Astrocyte of the cerebellum (primary cell): ENCODE results near the gene CDKAL1.
"Not testable (repeated sequence)": the region's sequence is repeated elsewhere in the genome, so short reads cannot be mapped to it uniquely, and the experiment has no call there.

Experiments used
- DNase-seq: peaks from one replicate; pipeline ENCODE4 v3.0.0-alpha.2; 2011; ENCODE audit warnings: low read depth
- H3K4me3 ChIP-seq: 2 replicates; pipeline ENCODE4 v1.5.1; 2011; ENCODE audit warnings: mild to moderate bottlenecking, low read depth, low read length, moderate library complexity
- in situ Hi-C: cut with HindIII; loops from 2 replicates; pipeline ENCODE4 v1.10.0; 2017; ENCODE audit warnings: low sequenced_read_pairs
- TF ChIP-seq, protein P1 (sequence below): IDR thresholded peaks from 2 replicates; pipeline ENCODE4 v1.5.1; 2012; ENCODE audit warnings: low read length, low read depth, moderate library complexity, mild to moderate bottlenecking; ENCODE audit errors: missing control alignments

Gene CDKAL1

DNA sequence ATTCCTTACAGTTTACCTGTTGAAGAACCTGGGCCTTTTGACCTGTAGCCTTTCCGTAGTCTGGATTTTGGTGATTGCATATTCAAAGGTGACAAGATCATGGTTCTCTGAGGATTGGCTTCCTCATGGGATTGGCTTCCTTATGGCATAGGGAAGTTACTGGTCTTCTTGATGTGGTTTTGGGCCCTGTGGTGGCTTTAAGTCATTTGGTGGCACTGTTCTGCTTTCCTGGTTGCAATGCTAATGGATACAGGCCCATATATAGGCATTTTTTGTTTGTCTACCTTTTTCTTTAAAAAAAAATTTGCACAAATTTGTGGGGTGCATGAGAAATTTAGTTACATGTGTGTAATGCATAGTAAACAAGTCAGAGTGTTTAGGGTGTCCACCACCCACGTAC, 185.7 kb downstream of the CDKAL1 start:
- H3K4me3 ChIP-seq: no peak overlapping the region
- DNase-seq: no peak
- in situ Hi-C loops: loop anchor here (5.0 kb wide), 1 partner anchor 73 kb away; no protein-coding TSS in a partner anchor
- TF ChIP-seq, protein P1, sequence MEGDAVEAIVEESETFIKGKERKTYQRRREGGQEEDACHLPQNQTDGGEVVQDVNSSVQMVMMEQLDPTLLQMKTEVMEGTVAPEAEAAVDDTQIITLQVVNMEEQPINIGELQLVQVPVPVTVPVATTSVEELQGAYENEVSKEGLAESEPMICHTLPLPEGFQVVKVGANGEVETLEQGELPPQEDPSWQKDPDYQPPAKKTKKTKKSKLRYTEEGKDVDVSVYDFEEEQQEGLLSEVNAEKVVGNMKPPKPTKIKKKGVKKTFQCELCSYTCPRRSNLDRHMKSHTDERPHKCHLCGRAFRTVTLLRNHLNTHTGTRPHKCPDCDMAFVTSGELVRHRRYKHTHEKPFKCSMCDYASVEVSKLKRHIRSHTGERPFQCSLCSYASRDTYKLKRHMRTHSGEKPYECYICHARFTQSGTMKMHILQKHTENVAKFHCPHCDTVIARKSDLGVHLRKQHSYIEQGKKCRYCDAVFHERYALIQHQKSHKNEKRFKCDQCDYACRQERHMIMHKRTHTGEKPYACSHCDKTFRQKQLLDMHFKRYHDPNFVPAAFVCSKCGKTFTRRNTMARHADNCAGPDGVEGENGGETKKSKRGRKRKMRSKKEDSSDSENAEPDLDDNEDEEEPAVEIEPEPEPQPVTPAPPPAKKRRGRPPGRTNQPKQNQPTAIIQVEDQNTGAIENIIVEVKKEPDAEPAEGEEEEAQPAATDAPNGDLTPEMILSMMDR: no peak

DNA sequence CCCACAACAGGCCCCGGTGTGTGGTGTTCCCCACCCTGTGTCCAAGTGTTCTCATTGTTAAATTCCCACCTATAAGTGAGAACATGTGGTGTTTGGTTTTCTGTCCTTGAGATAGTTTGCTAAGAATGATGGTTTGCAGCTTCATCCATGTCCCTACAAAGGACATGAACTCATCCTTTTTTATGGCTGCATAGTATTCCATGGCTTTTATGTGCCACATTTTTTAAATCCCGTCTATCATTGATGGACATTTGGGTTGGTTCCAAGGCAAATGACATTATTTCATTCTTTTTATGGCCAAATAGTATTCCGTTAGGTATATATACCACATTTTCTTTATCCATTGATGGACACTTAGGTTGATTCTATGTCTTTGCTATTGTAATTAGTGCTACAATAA, 186.9 kb downstream of the CDKAL1 start:
- H3K4me3 ChIP-seq, in situ Hi-C loops, DNase-seq: not testable (repeated sequence)

DNA sequence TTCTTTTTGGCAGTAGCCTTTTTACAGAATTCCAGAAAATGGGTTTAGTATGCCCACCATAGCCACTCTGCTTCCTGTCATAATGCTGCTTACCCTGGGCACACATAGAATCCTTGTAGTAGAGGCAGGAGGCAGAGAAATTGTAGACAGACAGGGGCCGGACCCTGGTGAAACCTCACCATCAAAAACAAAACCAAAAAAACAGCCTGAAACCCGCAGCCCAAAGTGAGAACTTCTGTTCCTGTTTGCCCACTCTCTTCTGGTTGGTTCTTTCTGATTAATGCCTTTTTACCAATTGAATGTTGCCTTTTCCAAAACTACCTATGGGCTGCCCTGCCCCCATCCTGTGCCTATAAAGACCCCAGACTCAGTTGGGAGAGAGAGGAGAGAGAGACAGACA, 188.2 kb downstream of the CDKAL1 start:
- DNase-seq: no peak
- in situ Hi-C loops: no loop called here
- TF ChIP-seq, protein P1: no peak
- H3K4me3 ChIP-seq: no peak overlapping the region

DNA sequence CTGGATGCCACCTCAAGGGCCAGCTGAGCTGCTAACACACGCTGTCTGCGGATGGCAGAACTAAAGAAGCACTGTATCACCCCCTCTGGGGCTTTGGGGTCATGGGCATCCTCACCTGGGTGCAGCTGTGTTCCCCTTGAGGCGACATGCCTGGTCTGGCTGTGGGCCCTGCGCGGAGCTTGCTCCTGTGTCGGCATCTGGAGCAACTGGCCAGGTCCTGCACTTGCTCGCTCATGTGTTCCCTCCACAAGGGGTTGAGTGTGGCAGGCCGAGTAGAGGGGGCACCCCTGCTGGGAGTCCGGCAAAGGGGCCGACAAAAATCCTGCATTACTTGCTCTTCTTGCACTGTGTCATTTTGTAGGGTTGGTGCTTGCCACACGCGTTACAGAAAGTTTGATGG, 189.0 kb downstream of the CDKAL1 start:
- TF ChIP-seq, protein P1: no peak
- in situ Hi-C loops: no loop called here
- no peak overlapping the region for H3K4me3 ChIP-seq
- no peak for DNase-seq

DNA sequence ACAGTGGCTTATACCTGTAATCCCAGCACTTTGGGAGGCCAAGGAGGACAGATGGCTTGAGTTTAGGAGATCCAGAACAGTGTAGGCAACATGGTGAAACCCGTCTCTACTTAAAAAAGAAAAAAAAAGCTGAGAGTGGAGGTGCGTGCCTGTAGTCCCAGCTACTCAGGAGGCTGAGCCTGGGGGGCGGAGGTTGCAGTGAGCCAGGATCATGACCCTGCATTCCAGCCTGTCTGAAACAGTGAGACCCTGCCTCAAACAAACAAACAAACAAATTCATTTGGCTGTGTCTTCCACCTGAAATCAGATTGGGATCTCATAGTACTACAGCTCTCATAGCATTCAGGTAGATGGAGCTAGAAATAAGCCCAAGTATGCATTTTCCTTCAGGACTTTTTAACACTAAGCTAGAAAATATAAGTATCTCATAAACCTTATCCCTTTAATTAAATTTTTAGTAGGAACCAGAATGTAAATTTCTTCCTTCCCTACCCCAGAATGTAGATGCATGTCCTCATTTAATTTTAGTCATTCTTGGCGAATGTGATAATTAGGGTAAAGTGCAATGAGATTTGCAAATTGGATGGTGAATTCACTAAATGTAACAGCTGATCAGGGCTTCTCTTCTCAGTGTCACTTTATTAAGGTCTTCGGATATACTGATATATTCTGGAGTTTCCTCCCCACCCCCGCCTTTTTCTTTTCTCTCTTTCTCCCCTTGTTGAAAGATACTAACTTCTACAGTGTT, 190.4 kb downstream of the CDKAL1 start:
- DNase-seq: no peak
- TF ChIP-seq, protein P1: no peak
- in situ Hi-C loops: no loop called here
- H3K4me3 ChIP-seq: no peak overlapping the region

DNA sequence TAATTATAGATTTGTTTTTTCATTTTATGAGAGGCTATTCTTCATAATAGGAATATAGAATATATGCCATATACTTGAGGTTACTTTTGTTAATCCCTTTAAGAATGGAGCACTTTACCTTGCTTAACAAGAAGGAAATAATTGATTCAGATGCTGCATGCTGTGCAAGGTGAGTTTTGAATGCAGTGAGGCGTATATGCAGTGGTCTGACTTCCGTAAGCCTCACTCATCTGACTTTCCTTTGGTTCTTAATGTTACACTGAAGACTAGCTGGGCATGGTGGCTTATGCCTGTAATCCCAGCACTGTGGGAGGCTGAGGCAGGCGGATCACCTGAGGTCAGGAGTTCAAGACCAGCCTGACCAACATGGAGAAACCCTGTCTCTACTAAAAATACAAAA, 191.0 kb downstream of the CDKAL1 start:
- in situ Hi-C loops, DNase-seq, H3K4me3 ChIP-seq: not testable (repeated sequence)

DNA sequence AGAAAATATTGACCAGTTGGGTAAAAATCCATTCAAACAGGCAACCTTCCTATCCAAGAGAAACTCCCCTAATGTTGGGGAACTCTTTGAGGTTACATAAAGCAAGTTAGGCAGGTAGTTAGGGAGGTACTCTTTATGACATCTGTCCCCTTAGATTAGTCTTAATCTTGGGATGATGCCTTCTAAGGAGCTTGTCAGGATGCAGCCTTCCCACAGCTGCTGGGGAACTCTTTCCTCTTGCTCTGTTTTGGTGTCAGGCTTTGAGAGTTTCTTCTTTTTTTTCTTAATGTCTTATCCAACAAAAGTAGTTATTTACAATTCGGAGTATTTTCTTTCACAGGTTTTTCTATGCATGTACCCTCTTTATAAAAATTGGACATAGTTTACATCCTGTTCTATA, 194.8 kb downstream of the CDKAL1 start:
- H3K4me3 ChIP-seq: no peak overlapping the region
- in situ Hi-C loops: no loop called here
- no peak for DNase-seq

DNA sequence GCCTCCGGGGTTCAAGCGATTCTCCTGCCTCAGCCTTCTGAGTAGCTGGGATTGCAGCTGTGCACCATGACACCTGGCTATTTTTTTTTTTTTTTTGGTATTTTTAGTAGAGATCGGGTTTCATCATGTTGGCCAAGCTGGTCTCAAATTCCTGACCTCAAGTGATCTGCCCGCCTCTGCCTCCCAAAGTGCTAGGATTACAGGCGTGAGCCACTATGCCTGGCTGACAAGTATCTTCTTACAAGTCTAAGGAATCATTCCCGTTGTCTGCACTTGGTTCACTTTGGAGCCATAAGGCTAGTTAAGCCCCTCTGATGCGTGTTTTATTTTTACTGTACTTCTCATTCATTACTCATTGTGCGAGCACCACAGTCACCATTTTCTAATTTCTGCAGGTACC, 198.1 kb downstream of the CDKAL1 start:
- H3K4me3 ChIP-seq, DNase-seq, in situ Hi-C loops: not testable (repeated sequence)

More for the DNA sequence above, 194.8 kb downstream of the CDKAL1 start:
- TF ChIP-seq, protein P1: no peak
